Esophagus squamous epithelium (tissue), 4 donors: ENCODE results near the gene STK16.

Source experiments
- POLR2A ChIP-seq, 4 donors: fragments of 450-650 bp; IDR thresholded peaks; one replicate each; pipeline ENCODE4 v1.6.1; 2017; ENCODE audit warnings: antibody characterized with exemption in 4 of 4, mild to moderate bottlenecking in 4 of 4, moderate library complexity in 3 of 4
- TF ChIP-seq, protein P1 (sequence below), 6 experiments: fragments of 450-650 bp in 4 of 6; fragments of 200-600 bp in 2 of 6; sonication (generic) in 2 of 6; IDR thresholded peaks; one replicate each; pipeline ENCODE4 v1.5.1; 2016 to 2019; ENCODE audit warnings: antibody characterized with exemption in 6 of 6, mild to moderate bottlenecking in 4 of 6, moderate library complexity in 4 of 6

DNA sequence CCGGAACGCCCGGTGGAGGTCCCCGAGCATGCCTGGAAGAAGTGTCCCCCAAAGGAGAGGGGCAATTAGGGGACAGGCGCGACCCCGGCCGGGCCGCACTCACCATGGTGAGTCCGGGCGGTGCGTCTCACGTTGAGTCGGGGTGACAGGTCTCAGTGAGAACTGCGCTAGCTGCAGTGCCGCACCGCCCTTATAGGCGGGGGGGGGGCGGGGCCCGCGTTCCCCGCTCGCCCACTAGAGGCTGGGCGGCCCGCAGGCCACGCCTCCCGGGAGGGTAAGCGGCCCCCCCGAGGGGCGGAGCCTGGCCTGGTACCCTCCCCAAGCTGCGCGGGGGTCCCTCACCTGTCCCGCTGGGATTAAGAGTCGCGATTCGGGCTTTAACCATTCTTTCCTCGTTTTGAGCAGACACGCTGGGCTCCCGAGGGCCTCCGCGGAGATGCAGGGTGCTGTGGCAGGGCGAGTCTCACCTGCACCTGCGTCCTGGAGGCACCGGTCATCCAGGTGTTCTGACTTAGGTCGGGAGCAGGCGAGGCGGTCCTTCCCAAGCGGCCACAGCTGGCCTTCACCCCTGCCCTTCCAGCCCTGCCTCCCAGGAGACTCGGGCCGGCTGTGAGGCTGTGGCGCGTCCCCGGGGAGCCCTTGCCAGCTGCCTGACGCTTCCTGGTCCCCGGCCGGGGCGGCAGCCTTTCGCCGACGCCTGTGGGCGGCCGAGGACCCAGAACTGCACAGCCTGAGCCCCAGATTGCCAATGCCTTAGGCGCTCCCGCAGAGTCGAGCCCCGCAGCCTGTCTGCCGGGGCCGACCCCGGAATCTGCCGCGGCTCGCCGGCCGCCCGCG lies 8.7 kb downstream of the STK16 start, which contains the start of gene TUBA4A:
- TF ChIP-seq, protein P1, sequence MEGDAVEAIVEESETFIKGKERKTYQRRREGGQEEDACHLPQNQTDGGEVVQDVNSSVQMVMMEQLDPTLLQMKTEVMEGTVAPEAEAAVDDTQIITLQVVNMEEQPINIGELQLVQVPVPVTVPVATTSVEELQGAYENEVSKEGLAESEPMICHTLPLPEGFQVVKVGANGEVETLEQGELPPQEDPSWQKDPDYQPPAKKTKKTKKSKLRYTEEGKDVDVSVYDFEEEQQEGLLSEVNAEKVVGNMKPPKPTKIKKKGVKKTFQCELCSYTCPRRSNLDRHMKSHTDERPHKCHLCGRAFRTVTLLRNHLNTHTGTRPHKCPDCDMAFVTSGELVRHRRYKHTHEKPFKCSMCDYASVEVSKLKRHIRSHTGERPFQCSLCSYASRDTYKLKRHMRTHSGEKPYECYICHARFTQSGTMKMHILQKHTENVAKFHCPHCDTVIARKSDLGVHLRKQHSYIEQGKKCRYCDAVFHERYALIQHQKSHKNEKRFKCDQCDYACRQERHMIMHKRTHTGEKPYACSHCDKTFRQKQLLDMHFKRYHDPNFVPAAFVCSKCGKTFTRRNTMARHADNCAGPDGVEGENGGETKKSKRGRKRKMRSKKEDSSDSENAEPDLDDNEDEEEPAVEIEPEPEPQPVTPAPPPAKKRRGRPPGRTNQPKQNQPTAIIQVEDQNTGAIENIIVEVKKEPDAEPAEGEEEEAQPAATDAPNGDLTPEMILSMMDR (IDR thresholded peaks at IDR 0.05), result peak in 4 of 6 experiments; percentile 17 to 43 (median 28)
- TF ChIP-seq POLR2A (IDR thresholded peaks at IDR 0.05), result peak in 3 of 4 donors; percentile 78 to 99 (median 98)
